Measurements from ENCODE around the gene DAB1. TPM values are rescaled to one million over a fixed set of nuclear protein-coding genes. Genes with fewer than 3 reads are reported as not detected.
A peak's percentile ranks its signal among the peaks of the same experiment; 100 is the strongest.

The DAB1 gene
- total and polyA plus RNA-seq, 8 donors: 0.04 to 1.4 (median 0.39) TPM

GRCh38 chr1:56979986-56980755 is 443.7 kb downstream of the DAB1 start:
- FAIRE-seq (no peak), ATAC-seq (no peak), DNase-seq (no peak)
- H3K27me3 ChIP-seq: no peaks in the 10 kb centered on the region
- H3K36me3 ChIP-seq: no peaks in the 10 kb centered on the region
- no peak for TF ChIP-seq CTCF (IDR thresholded peaks at IDR 0.05)
- peaks cover 0 to 6% (median 3%) of the 10 kb centered on the region in 3 donors for H3K4me1 ChIP-seq
- 69 to 75% methylated on average over 4 of the region's 4 CpGs for WGBS, 2 donors
- no peak overlapping the region for H3K27ac ChIP-seq
- no peaks in the 10 kb centered on the region for H3K9me3 ChIP-seq
- intact Hi-C loops (cut with DNase I): no loop called here
- no peak overlapping the region for H3K4me3 ChIP-seq

GRCh38 chr1:56978819-56979218 is 445.0 kb downstream of the DAB1 start:
- FAIRE-seq: no peak
- peaks cover 0 to 6% (median 3%) of the 10 kb centered on the region in 3 donors for H3K4me1 ChIP-seq
- TF ChIP-seq CTCF (IDR thresholded peaks at IDR 0.05): no peak
- H3K36me3 ChIP-seq: no peaks in the 10 kb centered on the region
- H3K9me3 ChIP-seq: no peaks in the 10 kb centered on the region
- ATAC-seq: peak; percentile 55 to 89 (median 79)
- intact Hi-C loops (cut with DNase I): no loop called here
- peak in 4 of 6 donors; percentile 8 to 38 (median 28) for DNase-seq
- WGBS, 2 donors: 14 to 24% methylated on average over 5 of the region's 5 CpGs
- H3K27ac ChIP-seq: no peak overlapping the region
- H3K4me3 ChIP-seq: no peak overlapping the region
- H3K27me3 ChIP-seq: no peaks in the 10 kb centered on the region

DNA sequence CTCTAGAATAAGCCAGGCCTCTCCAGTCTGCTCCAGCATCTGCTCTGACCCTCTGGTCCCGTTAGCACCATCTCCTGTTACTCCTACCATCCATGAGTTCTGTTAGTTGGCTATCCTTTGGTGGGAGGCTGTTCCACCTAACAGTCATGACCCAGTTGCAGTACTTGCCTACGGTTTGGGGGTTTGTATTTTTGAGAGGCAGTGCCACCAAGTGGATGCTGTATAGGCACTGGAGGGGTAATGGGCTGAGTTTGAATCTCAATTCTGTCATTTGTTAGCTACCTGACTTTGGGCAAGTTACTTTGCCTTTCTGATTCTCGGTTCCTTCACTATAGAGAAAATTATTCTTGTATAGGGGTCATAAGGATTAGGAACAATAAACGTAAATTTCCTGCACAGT is 445.9 kb downstream of the DAB1 start:
- Histone ChIP-seq H3K27ac (no peak overlapping the region), H3K4me1 (peaks cover 0 to 6% (median 3%) of the 10 kb centered on the region in 3 donors), H3K4me3 (no peak overlapping the region), H3K36me3 (no peaks in the 10 kb centered on the region), H3K9me3 (no peaks in the 10 kb centered on the region), H3K27me3 (no peaks in the 10 kb centered on the region)
- no peak for FAIRE-seq
- intact Hi-C loops (cut with DNase I): no loop called here
- peak in 1 of 4 donors; percentile 46 for ATAC-seq
- no peak for TF ChIP-seq CTCF (IDR thresholded peaks at IDR 0.05)
- 86 to 89% methylated on average over 4 of the region's 4 CpGs for whole genome bisulfite sequencing, 2 donors
- DNase-seq: no peak

- intact Hi-C loops (cut with DNase I): no loop called here
- Histone ChIP-seq H3K9me3 (no peaks in the 10 kb centered on the region), H3K36me3 (no peaks in the 10 kb centered on the region), H3K4me3 (no peak overlapping the region), H3K27ac (no peak overlapping the region), H3K27me3 (no peaks in the 10 kb centered on the region), H3K4me1 (peaks cover 0 to 6% (median 3%) of the 10 kb centered on the region in 3 donors)
- DNase-seq (no peak), FAIRE-seq (no peak), ATAC-seq (no peak)
- TF ChIP-seq CTCF (IDR thresholded peaks at IDR 0.05): no peak
- 75 to 88% methylated on average over 4 of the region's 4 CpGs for WGBS, 2 donors
Measured at GRCh38 chr1:56975446-56975845, 448.4 kb downstream of the DAB1 start.

Data from pancreas (tissue), 10 donors.